ENCODE results near the gene SNTG2.

Gene SNTG2

DNA sequence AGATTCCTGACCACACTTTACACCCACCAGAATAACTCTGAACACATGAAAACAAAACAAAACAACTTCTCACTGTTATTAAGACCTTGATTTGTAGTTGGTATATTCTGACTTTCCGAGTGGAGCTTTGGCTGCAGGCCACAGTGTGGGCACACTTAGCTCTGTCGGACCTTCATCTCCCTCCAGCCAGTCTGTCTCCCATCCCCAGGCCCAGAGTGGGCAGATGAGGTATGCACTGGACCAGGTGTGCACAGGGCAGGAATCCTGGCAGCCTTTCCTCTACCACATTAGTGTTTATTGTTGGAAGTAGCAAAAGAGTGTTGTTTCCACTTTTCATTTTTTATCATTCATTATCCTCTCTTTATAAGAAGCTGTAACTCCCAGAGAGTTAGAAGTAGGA is 243.2 kb downstream of the SNTG2 start:
- TF ChIP-seq, protein P1, sequence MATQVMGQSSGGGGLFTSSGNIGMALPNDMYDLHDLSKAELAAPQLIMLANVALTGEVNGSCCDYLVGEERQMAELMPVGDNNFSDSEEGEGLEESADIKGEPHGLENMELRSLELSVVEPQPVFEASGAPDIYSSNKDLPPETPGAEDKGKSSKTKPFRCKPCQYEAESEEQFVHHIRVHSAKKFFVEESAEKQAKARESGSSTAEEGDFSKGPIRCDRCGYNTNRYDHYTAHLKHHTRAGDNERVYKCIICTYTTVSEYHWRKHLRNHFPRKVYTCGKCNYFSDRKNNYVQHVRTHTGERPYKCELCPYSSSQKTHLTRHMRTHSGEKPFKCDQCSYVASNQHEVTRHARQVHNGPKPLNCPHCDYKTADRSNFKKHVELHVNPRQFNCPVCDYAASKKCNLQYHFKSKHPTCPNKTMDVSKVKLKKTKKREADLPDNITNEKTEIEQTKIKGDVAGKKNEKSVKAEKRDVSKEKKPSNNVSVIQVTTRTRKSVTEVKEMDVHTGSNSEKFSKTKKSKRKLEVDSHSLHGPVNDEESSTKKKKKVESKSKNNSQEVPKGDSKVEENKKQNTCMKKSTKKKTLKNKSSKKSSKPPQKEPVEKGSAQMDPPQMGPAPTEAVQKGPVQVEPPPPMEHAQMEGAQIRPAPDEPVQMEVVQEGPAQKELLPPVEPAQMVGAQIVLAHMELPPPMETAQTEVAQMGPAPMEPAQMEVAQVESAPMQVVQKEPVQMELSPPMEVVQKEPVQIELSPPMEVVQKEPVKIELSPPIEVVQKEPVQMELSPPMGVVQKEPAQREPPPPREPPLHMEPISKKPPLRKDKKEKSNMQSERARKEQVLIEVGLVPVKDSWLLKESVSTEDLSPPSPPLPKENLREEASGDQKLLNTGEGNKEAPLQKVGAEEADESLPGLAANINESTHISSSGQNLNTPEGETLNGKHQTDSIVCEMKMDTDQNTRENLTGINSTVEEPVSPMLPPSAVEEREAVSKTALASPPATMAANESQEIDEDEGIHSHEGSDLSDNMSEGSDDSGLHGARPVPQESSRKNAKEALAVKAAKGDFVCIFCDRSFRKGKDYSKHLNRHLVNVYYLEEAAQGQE (IDR thresholded peaks at IDR 0.05; ENCODE audit: insufficient read depth in 1 of 2, low read depth in 2 of 2, low read length in 2 of 2), result no peak
- TF ChIP-seq POLR2AphosphoS5 (IDR thresholded peaks at IDR 0.05; ENCODE audit: low read depth, low read length) (no peak), FOXP2 (optimal IDR thresholded peaks at IDR 0.05; ENCODE audit: borderline replicate concordance, extremely low read depth, extremely low read length, insufficient read depth) (no peak), SIN3A (IDR thresholded peaks at IDR 0.05; ENCODE audit: borderline replicate concordance, insufficient read depth, low read length) (no peak), TAF1 (IDR thresholded peaks at IDR 0.05; ENCODE audit: borderline replicate concordance, insufficient read depth, low read length) (no peak)

DNA sequence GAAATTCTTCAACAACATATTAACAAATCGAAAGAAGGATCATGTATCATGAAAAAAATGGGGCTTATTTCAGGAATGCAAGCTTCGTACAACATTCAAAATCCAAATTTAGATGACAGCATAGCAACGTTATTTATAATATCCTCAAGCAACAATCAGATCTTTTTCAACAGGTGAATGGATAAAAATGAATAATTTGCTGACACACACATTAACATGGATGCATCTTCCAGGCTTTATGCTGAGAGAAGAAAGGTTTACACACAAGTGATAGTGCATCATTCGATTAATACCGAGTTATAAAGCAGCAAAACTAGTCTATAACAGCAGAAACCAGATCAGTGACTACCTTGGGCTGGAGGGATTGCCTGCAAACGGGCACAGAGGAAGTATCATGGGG is 253.1 kb downstream of the SNTG2 start:
- no peak for TF ChIP-seq FOXP2 (optimal IDR thresholded peaks at IDR 0.05; ENCODE audit: borderline replicate concordance, extremely low read depth, extremely low read length, insufficient read depth)
- no peak for TF ChIP-seq TAF1 (IDR thresholded peaks at IDR 0.05; ENCODE audit: borderline replicate concordance, insufficient read depth, low read length)
- no peak for TF ChIP-seq SIN3A (IDR thresholded peaks at IDR 0.05; ENCODE audit: borderline replicate concordance, insufficient read depth, low read length)
- TF ChIP-seq POLR2AphosphoS5 (IDR thresholded peaks at IDR 0.05; ENCODE audit: low read depth, low read length), result no peak
- TF ChIP-seq, protein P1 (IDR thresholded peaks at IDR 0.05; ENCODE audit: insufficient read depth in 1 of 2, low read depth in 2 of 2, low read length in 2 of 2), result no peak

DNA sequence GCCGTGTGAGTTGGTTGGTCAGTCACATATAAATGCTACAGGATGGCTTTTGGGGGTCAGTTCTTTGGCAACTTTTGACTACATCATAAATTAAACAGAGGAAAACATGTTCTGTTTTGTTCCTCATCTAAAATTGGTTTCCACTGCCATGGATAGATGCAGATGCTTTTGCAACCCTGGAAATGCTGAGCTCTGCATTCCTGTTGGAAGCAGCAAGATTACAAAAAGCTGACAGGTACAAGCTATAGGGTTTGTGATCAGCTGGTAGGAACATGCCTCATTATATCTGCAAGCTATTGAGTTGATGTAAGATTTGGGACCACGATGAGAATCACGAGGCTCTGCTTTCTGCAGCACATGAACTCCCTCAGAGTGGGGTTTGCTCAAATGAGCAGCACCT is 255.2 kb downstream of the SNTG2 start:
- TF ChIP-seq TAF1 (IDR thresholded peaks at IDR 0.05; ENCODE audit: borderline replicate concordance, insufficient read depth, low read length) (no peak), POLR2AphosphoS5 (IDR thresholded peaks at IDR 0.05; ENCODE audit: low read depth, low read length) (no peak), FOXP2 (optimal IDR thresholded peaks at IDR 0.05; ENCODE audit: borderline replicate concordance, extremely low read depth, extremely low read length, insufficient read depth) (no peak), SIN3A (IDR thresholded peaks at IDR 0.05; ENCODE audit: borderline replicate concordance, insufficient read depth, low read length) (no peak)

DNA sequence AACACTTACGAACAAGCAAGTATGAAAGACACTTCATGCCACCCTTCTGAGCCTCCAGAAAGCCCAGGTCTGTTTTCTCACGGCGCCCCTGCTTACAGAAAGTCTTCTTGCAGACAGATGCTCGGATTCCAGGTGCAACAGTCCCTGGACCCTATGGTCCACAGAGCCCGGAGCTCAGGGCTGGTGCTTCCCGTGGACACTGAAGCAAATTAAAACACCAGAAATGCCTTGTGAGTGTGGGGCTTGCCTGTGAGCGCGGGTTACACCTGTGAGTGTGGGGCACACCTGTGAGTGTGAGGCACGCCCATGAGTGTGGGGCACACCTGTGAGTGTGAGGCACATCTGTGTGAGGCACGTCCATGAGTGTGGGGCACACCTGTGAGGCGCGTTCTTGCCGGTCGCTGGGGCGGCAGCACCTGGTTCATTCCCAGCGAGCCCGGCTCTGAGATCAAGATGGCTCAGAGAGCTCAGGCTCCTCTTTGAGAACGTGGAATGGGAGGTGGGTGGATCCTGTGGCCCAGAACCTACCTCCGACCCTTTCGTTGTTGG is 257.4 kb downstream of the SNTG2 start:
- TF ChIP-seq, protein P1 (IDR thresholded peaks at IDR 0.05; ENCODE audit: insufficient read depth in 1 of 2, low read depth in 2 of 2, low read length in 2 of 2), result no peak
- no peak for TF ChIP-seq FOXP2 (optimal IDR thresholded peaks at IDR 0.05; ENCODE audit: borderline replicate concordance, extremely low read depth, extremely low read length, insufficient read depth)
- no peak for TF ChIP-seq SIN3A (IDR thresholded peaks at IDR 0.05; ENCODE audit: borderline replicate concordance, insufficient read depth, low read length)

DNA sequence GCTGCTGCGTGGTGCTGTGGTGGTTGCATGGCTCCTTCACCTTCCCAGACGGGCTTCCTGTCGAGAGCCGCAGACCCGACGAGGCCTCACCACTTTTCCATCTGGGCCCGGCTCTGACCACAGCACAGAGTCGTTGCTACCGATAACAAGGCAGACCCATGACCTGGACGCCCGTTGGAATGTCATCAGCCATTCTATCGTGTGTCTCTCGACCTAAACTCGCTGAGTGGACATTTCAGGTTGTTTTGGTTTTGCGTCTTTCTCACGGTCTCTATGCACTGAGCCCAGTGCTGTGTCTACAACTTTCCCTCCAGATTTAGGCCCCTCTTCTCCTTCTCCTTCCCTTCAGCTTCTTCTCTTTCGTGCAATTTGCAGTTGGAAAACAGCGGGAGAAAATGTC is 257.9 kb downstream of the SNTG2 start:
- TF ChIP-seq FOXP2 (optimal IDR thresholded peaks at IDR 0.05; ENCODE audit: borderline replicate concordance, extremely low read depth, extremely low read length, insufficient read depth) (no peak), SIN3A (IDR thresholded peaks at IDR 0.05; ENCODE audit: borderline replicate concordance, insufficient read depth, low read length) (no peak), TAF1 (IDR thresholded peaks at IDR 0.05; ENCODE audit: borderline replicate concordance, insufficient read depth, low read length) (no peak)
- TF ChIP-seq, protein P1 (IDR thresholded peaks at IDR 0.05; ENCODE audit: insufficient read depth in 1 of 2, low read depth in 2 of 2, low read length in 2 of 2), result no peak
